Neuron (in vitro differentiated cells): ENCODE results near the gene ADAT2.
"Not testable (repeated sequence)": the region's sequence is repeated elsewhere in the genome, so short reads cannot be mapped to it uniquely, and the experiment has no call there.

Experiments
- H2AFZ ChIP-seq: one replicate; pipeline ENCODE4 v1.6.1; 2013; ENCODE audit warnings: low read depth, mild to moderate bottlenecking, inconsistent platforms, low read length, moderate library complexity
- H3K27me3 ChIP-seq: one replicate; pipeline ENCODE4 v1.6.1; 2013; ENCODE audit warnings: low read length; ENCODE audit not compliant: insufficient read depth
- H3K36me3 ChIP-seq: one replicate; pipeline ENCODE4 v1.6.1; 2013; ENCODE audit warnings: low read length; ENCODE audit not compliant: insufficient read depth
- H3K4me1 ChIP-seq: one replicate; pipeline ENCODE4 v1.6.1; 2013; ENCODE audit warnings: low read length; ENCODE audit not compliant: insufficient read depth
- H3K4me3 ChIP-seq: 2 replicates; pipeline ENCODE4 v1.5.1; 2013; ENCODE audit warnings: mild to moderate bottlenecking, low read length, moderate library complexity
- H3K9me3 ChIP-seq: one replicate; pipeline ENCODE4 v1.6.1; 2013; ENCODE audit warnings: low read length

The ADAT2 gene

GRCh38 chr6:143450453-143451371 lies at the start of gene ADAT2, which contains the start of gene PEX3:
ADAT2 (minus strand) TSS chr6:143450695; CDS start chr6:143450658, 37 bp downstream.
PEX3 (plus strand) TSS chr6:143450805; CDS start chr6:143451043, 238 bp downstream.
- Histone ChIP-seq H3K9me3 (no peaks in the 10 kb centered on the region), H3K27me3 (no peaks in the 10 kb centered on the region), H3K4me1 (peaks cover 15% of the 10 kb centered on the region), H3K36me3 (no peaks in the 10 kb centered on the region), H3K4me3 (peak within 1 kb of the TSS; percentile 99), H2AFZ (peak within 1 kb of the TSS; percentile 100)

GRCh38 chr6:143498428-143498827 lies 47.9 kb upstream of the ADAT2 start:
- no peak overlapping the region for H2AFZ ChIP-seq
- H3K27me3 ChIP-seq: no peaks in the 10 kb centered on the region
- peaks cover 72% of the 10 kb centered on the region for H3K36me3 ChIP-seq
- H3K4me1 ChIP-seq: no peaks in the 10 kb centered on the region
- H3K9me3 ChIP-seq: peaks cover 4% of the 10 kb centered on the region
- no peak overlapping the region for H3K4me3 ChIP-seq

DNA sequence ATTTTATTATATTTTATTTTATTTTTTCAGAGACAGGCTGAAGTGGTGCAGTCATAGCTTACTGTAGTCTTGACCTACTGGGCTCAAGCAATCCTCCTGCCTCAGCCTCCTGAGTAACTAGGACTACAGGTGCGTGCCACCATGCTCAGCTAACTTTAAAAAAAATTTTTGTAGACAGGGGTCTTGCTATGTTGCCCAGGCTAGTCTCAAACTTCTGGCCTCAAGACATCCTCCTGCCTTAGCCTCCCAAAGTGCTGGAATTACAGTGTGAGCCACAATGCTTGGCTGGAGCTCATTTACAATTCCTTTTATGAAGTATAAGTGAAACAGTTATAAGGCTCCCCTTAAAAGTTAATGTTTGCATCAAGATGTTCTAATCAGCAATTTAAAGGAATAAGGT lies 46.5 kb upstream of the ADAT2 start:
- Histone ChIP-seq H3K27me3 (no peaks in the 10 kb centered on the region), H3K4me1 (no peaks in the 10 kb centered on the region), H3K4me3 (no peak overlapping the region), H2AFZ (no peak overlapping the region), H3K36me3 (peaks cover 64% of the 10 kb centered on the region), H3K9me3 (peaks cover 4% of the 10 kb centered on the region)

DNA sequence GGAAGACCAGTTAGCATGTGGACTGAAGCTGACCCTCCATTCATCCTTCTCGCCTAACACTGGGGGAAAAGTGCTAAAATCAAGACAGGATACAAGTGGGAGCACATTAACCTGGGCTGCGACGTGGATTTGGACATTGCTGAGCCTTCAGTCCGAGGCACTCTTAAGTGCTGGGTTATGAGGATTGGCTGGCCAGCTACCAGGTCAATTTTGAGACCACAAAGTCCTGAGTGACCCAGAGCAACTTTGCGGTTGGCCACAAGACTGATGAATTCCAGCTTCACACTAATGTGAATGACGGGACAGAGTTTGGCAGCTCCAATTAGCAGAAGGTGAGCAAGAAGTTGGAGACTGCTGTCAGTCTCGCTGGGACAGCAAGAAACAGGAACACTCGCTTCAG lies 40.3 kb upstream of the ADAT2 start:
- no peak overlapping the region for H3K4me3 ChIP-seq
- H3K4me1 ChIP-seq: no peaks in the 10 kb centered on the region
- H3K9me3 ChIP-seq: no peaks in the 10 kb centered on the region
- H3K36me3 ChIP-seq: peaks cover 21% of the 10 kb centered on the region
- H3K27me3 ChIP-seq: no peaks in the 10 kb centered on the region
- H2AFZ ChIP-seq: no peak overlapping the region

GRCh38 chr6:143490244-143490643 lies 39.7 kb upstream of the ADAT2 start:
- peaks cover 16% of the 10 kb centered on the region for H3K36me3 ChIP-seq
- H2AFZ ChIP-seq: no peak overlapping the region

GRCh38 chr6:143486752-143487151 lies 36.3 kb upstream of the ADAT2 start:
- Histone ChIP-seq H3K4me3 (no peak overlapping the region), H2AFZ (no peak overlapping the region), H3K27me3 (no peaks in the 10 kb centered on the region), H3K4me1 (no peaks in the 10 kb centered on the region), H3K9me3 (no peaks in the 10 kb centered on the region), H3K36me3 (no peaks in the 10 kb centered on the region)

More at GRCh38 chr6:143490244-143490643, 39.7 kb upstream of the ADAT2 start:
- no peaks in the 10 kb centered on the region for H3K4me1 ChIP-seq
- no peaks in the 10 kb centered on the region for H3K27me3 ChIP-seq
- H3K9me3 ChIP-seq: no peaks in the 10 kb centered on the region
- no peak overlapping the region for H3K4me3 ChIP-seq

- H3K9me3 ChIP-seq: no peaks in the 10 kb centered on the region
- no peak overlapping the region for H3K4me3 ChIP-seq
- no peaks in the 10 kb centered on the region for H3K27me3 ChIP-seq
- H3K4me1 ChIP-seq: no peaks in the 10 kb centered on the region
- H3K36me3 ChIP-seq: no peaks in the 10 kb centered on the region
- H2AFZ ChIP-seq: no peak overlapping the region
These were observed 35.5 kb upstream of the ADAT2 start for GRCh38 chr6:143485967-143486366.

GRCh38 chr6:143482593-143482992 lies 32.1 kb upstream of the ADAT2 start:
- Histone ChIP-seq H2AFZ (no peak overlapping the region), H3K27me3 (no peaks in the 10 kb centered on the region), H3K4me1 (no peaks in the 10 kb centered on the region), H3K9me3 (no peaks in the 10 kb centered on the region), H3K36me3 (peaks cover 3% of the 10 kb centered on the region), H3K4me3 (no peak overlapping the region)

DNA sequence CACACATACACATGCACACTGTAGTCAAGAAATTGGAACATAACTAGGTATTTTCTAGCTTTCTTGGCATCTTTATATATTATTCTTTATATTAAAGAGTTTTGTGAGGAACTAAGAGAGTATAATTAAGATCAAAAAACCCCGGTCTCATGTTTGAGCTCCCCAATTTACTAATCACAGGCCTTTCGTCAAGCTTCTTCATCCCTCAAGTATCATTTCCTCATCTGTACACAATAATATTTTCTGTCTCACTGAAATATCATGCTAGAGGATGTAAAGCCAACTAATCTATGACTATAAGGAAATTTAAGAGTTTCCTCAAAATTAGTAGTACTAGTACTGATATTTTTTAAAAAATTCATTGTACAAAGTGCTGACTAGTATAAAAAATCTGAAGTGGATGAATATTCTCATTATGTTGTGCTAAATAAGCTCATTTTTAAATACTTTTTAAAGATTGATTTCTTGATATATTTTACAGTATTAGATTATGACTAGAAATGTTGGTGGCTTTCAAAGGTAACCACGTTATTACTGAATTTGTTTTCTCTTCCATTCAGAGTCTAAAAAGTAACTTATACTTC lies 28.1 kb upstream of the ADAT2 start:
- no peaks in the 10 kb centered on the region for H3K9me3 ChIP-seq
- no peaks in the 10 kb centered on the region for H3K4me1 ChIP-seq
- H3K4me3 ChIP-seq: no peak overlapping the region
- peaks cover 13% of the 10 kb centered on the region for H3K36me3 ChIP-seq
- no peak overlapping the region for H2AFZ ChIP-seq
- H3K27me3 ChIP-seq: no peaks in the 10 kb centered on the region

- H3K4me3 ChIP-seq: no peak overlapping the region
These were observed 26.1 kb upstream of the ADAT2 start for GRCh38 chr6:143476545-143476944.

GRCh38 chr6:143471822-143472221 lies 21.3 kb upstream of the ADAT2 start:
- H3K4me3 ChIP-seq: no peak overlapping the region
- no peaks in the 10 kb centered on the region for H3K27me3 ChIP-seq
- H2AFZ ChIP-seq: no peak overlapping the region
- peaks cover 17% of the 10 kb centered on the region for H3K36me3 ChIP-seq
- H3K4me1 ChIP-seq: no peaks in the 10 kb centered on the region
- H3K9me3 ChIP-seq: no peaks in the 10 kb centered on the region

More at GRCh38 chr6:143476545-143476944, 26.1 kb upstream of the ADAT2 start:
- H2AFZ ChIP-seq: no peak overlapping the region
- H3K4me1 ChIP-seq: no peaks in the 10 kb centered on the region
- no peaks in the 10 kb centered on the region for H3K9me3 ChIP-seq
- H3K27me3 ChIP-seq: no peaks in the 10 kb centered on the region
- H3K36me3 ChIP-seq: peaks cover 19% of the 10 kb centered on the region

DNA sequence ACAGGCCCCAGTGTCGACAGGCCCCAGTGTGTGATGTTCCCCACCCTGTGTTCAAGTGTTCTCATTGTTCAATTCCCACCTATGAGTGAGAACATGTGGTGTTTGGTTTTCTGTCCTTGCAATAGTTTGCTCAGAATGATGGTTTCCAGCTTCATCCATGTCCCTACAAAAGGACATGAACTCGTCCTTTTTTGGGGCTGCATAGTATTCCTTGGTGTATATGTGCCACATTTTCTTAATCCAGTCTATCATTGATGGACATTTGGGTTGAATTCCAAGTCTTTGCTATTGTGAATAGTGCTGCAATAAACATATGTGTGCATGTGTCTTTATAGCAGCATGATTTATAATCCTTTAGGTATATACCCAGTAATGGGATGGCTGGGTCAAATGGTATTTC lies 18.3 kb upstream of the ADAT2 start:
- H3K4me1 ChIP-seq, H3K36me3 ChIP-seq, H2AFZ ChIP-seq, H3K27me3 ChIP-seq, H3K9me3 ChIP-seq, H3K4me3 ChIP-seq: not testable (repeated sequence)

- Histone ChIP-seq H3K27me3 (no peaks in the 10 kb centered on the region), H3K36me3 (peaks cover 9% of the 10 kb centered on the region), H3K9me3 (no peaks in the 10 kb centered on the region), H2AFZ (no peak overlapping the region), H3K4me3 (no peak overlapping the region), H3K4me1 (no peaks in the 10 kb centered on the region)
These were observed 17.5 kb upstream of the ADAT2 start for GRCh38 chr6:143468026-143468425.
